Kasumi-1 (cell line): ENCODE measurements around the gene NEK10.
A peak's percentile ranks its signal among the peaks of the same experiment; 100 is the strongest.

Experiments
- DNase-seq, 2 experiments: peaks; one replicate each; lab custom pipeline; 2025; lab: John Stamatoyannopoulos, UW

Gene NEK10

GRCh38 chr3:27171113-27171512 is 198.1 kb downstream of the NEK10 start:
- DNase-seq, result peak; percentile 96 to 97

- DNase-seq, result no peak
These were observed 202.3 kb downstream of the NEK10 start for GRCh38 chr3:27166888-27167287.

GRCh38 chr3:27165321-27165721 is 203.9 kb downstream of the NEK10 start:
- DNase-seq, result no peak

GRCh38 chr3:27160779-27161287 is 208.3 kb downstream of the NEK10 start:
- DNase-seq, result no peak

- no peak for DNase-seq
These were observed 209.0 kb downstream of the NEK10 start for GRCh38 chr3:27160146-27160545.

GRCh38 chr3:27147215-27147614 is 222.0 kb downstream of the NEK10 start:
- DNase-seq, result no peak

GRCh38 chr3:27146786-27147185 is 222.4 kb downstream of the NEK10 start:
- no peak for DNase-seq

- DNase-seq, result no peak
These were observed 223.5 kb downstream of the NEK10 start for GRCh38 chr3:27145719-27146118.

GRCh38 chr3:27141668-27142067 is 227.5 kb downstream of the NEK10 start:
- peak; percentile 36 to 43 for DNase-seq

GRCh38 chr3:27138562-27138961 is 230.6 kb downstream of the NEK10 start:
- no peak for DNase-seq

- DNase-seq, result no peak
These were observed 231.2 kb downstream of the NEK10 start for GRCh38 chr3:27138005-27138404.

GRCh38 chr3:27134171-27134796 is 234.9 kb downstream of the NEK10 start:
- DNase-seq, result peak; percentile 62 to 73

- DNase-seq, result no peak
These were observed 236.1 kb downstream of the NEK10 start for GRCh38 chr3:27133060-27133459.

- no peak for DNase-seq
These were observed 238.4 kb downstream of the NEK10 start for GRCh38 chr3:27130796-27131195.

GRCh38 chr3:27127879-27128278 is 241.3 kb downstream of the NEK10 start:
- DNase-seq, result no peak

- no peak for DNase-seq
These were observed 242.0 kb downstream of the NEK10 start for GRCh38 chr3:27127195-27127594.

GRCh38 chr3:27125821-27126501 is 243.2 kb downstream of the NEK10 start:
- peak in 1 of 2 experiments; percentile 1 for DNase-seq

GRCh38 chr3:27119639-27120038 is 249.5 kb downstream of the NEK10 start:
- no peak for DNase-seq

- no peak for DNase-seq
These were observed 253.8 kb downstream of the NEK10 start for GRCh38 chr3:27115352-27115751.

GRCh38 chr3:27114684-27115083 is 254.5 kb downstream of the NEK10 start:
- no peak for DNase-seq

GRCh38 chr3:27114129-27114528 is 255.1 kb downstream of the NEK10 start:
- no peak for DNase-seq

- DNase-seq, result no peak
These were observed 259.2 kb downstream of the NEK10 start for GRCh38 chr3:27110020-27110419.

- no peak for DNase-seq
These were observed 260.9 kb downstream of the NEK10 start for GRCh38 chr3:27108322-27108721.

GRCh38 chr3:27105904-27106303 is 263.3 kb downstream of the NEK10 start:
- no peak for DNase-seq
